A549 (cell line): Measurements from ENCODE around the gene FGD5.

ENCODE experiments used
- EP300 ChIP-seq, 2 experiments: fragments of >200 bp; sonication (Bioruptor Twin); formaldehyde crosslinking; IDR thresholded peaks; 2 replicates in 1 of 2; 3 replicates in 1 of 2; pipeline ENCODE4 v1.6.1; 2016 to 2017
- HOXA7 ChIP-seq: fragments of 250-450 bp; sonication (Bioruptor Pico); IDR thresholded peaks from 2 replicates; pipeline ENCODE4 v1.5.0; 2020; ENCODE audit warnings: mild to moderate bottlenecking, moderate library complexity
- MAX ChIP-seq: IDR thresholded peaks from 2 replicates; pipeline ENCODE4 v1.6.1; 2012

- TF ChIP-seq MAX (no peak), EP300 (IDR thresholded peaks at IDR 0.05) (no peak), HOXA7 (CRISPR knock-in tag) (no peak)
Observed at GRCh38 chr3:14852717-14853116, 34.0 kb downstream of the FGD5 start.
